GM12878 (cell line): Measurements from ENCODE around the gene CAMK4. TPM values are rescaled to one million over a fixed set of nuclear protein-coding genes. Genes with fewer than 3 reads are reported as not detected.

Source experiments
- ATAC-seq: fragments of 200-7000 bp; cut with Tn5 transposase; 3 replicates; pipeline ENCODE4 v1.9.1; 2020; ENCODE audit warnings: mild to moderate bottlenecking, moderate library complexity
- BruUV-seq: library from RNA; stranded (reverse); fragments of 400-500 nt; replicated peaks from 2 replicates; lab custom pipeline; 2021; lab: Mats Ljungman, UMichigan
- CTCF ChIA-PET: fragments of 300-600 bp; sonication (Branson Sonifier 250); formaldehyde crosslinking; extraction: SDS; loops from one replicate; lab custom pipeline; 2021; ENCODE audit warnings: inconsistent platforms; lab: Yijun Ruan, JAX
- POLR2A ChIA-PET: fragments of 350-600 bp; formaldehyde crosslinking; extraction: SDS; loops from one replicate; lab custom pipeline; 2021; ENCODE audit warnings: inconsistent platforms; lab: Charles Lee
- RAD21 ChIA-PET: fragments of 300-600 bp; sonication (Branson Sonifier 250); formaldehyde crosslinking; loops from one replicate; lab custom pipeline; 2023; ENCODE audit warnings: antibody characterized with exemption; ENCODE audit not compliant: unreplicated experiment; lab: Charles Lee
- SMC1A ChIA-PET: fragments of 300-600 bp; sonication (Branson Sonifier 250); formaldehyde crosslinking; loops from one replicate; lab custom pipeline; 2023; ENCODE audit not compliant: unreplicated experiment, uncharacterized antibody; lab: Charles Lee
- DNase-seq: peaks from one replicate; pipeline ENCODE4 v3.0.0-alpha.2; 2011; ENCODE audit warnings: low read depth, low spot score
- FAIRE-seq: peaks from 3 replicates; lab custom pipeline; 2011; peaks lifted over from hg19 to GRCh38; lab: Jason Lieb, UNC
- H2AFZ ChIP-seq: 2 replicates; pipeline ENCODE4 v1.6.0; 2011; ENCODE audit warnings: low read depth, low read length, control low read depth; ENCODE audit not compliant: control insufficient read depth
- H3K27ac ChIP-seq: 2 replicates; pipeline ENCODE4 v1.5.1; 2011; ENCODE audit warnings: control low read depth; ENCODE audit not compliant: control insufficient read depth, insufficient read depth
- H3K27me3 ChIP-seq, 2 experiments: replicated peaks in 1 of 2; 2 replicates each; pipeline versions ENCODE4 v1.6.0 to v1.6.1; 2011; ENCODE audit warnings: low read length in 1 of 2; ENCODE audit not compliant: control insufficient read depth in 2 of 2, insufficient read depth in 2 of 2
- H3K36me3 ChIP-seq, 2 experiments: 2 replicates each; pipeline ENCODE4 v1.5.1; 2011; ENCODE audit warnings: low read length in 1 of 2; ENCODE audit not compliant: control insufficient read depth in 2 of 2, insufficient read depth in 2 of 2
- H3K4me1 ChIP-seq: 2 replicates; pipeline ENCODE4 v1.6.1; 2011; ENCODE audit warnings: mild to moderate bottlenecking, low read length, moderate library complexity, mixed read lengths; ENCODE audit not compliant: control insufficient read depth, insufficient read depth
- H3K4me2 ChIP-seq: 2 replicates; pipeline ENCODE4 v1.6.0; 2011; ENCODE audit warnings: control low read depth; ENCODE audit not compliant: control insufficient read depth, insufficient read depth
- H3K4me3 ChIP-seq: fragments of 200-600 bp; sonication (generic); 2 replicates; pipeline ENCODE4 v1.5.1; 2016
- H3K79me2 ChIP-seq: 2 replicates; pipeline ENCODE4 v1.6.0; 2011; ENCODE audit warnings: low read length; ENCODE audit not compliant: control insufficient read depth, insufficient read depth
- H3K9ac ChIP-seq: 2 replicates; pipeline ENCODE4 v1.8.0; 2011; ENCODE audit warnings: low read length, control low read depth, mixed read lengths; ENCODE audit not compliant: control insufficient read depth, insufficient read depth
- H3K9me3 ChIP-seq: replicated peaks from 3 replicates; pipeline ENCODE4 v1.5.1; 2011; ENCODE audit warnings: mild to moderate bottlenecking, low read length; ENCODE audit not compliant: control insufficient read depth, insufficient read depth
- H4K20me1 ChIP-seq: 2 replicates; pipeline ENCODE4 v1.6.0; 2011; ENCODE audit not compliant: control insufficient read depth, insufficient read depth
- ATF7 ChIP-seq: fragments of 450-650 bp; IDR thresholded peaks from 2 replicates; pipeline ENCODE4 v1.6.1; 2016; ENCODE audit warnings: low read depth, mild to moderate bottlenecking
- CBX5 ChIP-seq: sonication (generic); IDR thresholded peaks from 2 replicates; pipeline ENCODE4 v1.6.1; 2016; ENCODE audit warnings: low read depth, moderate library complexity, mild to moderate bottlenecking, inconsistent platforms
- DPF2 ChIP-seq: fragments of 450-650 bp; IDR thresholded peaks from 2 replicates; pipeline ENCODE4 v1.6.1; 2017; ENCODE audit warnings: mild to moderate bottlenecking
- ETV6 ChIP-seq, 2 experiments: fragments of 450-650 bp in 1 of 2; IDR thresholded peaks in 1 of 2; conservative IDR thresholded peaks in 1 of 2; 2 replicates each; pipeline ENCODE4 v1.6.1; 2014; ENCODE audit warnings: antibody characterized with exemption in 1 of 2, borderline replicate concordance in 1 of 2, low read depth in 1 of 2, mild to moderate bottlenecking in 1 of 2, moderate library complexity in 1 of 2
- GABPA ChIP-seq: IDR thresholded peaks from 2 replicates; pipeline ENCODE4 v1.6.1; 2014; ENCODE audit warnings: antibody characterized with exemption, low read depth, mild to moderate bottlenecking, inconsistent platforms
- JUND ChIP-seq: IDR thresholded peaks from 2 replicates; pipeline ENCODE4 v1.6.1; 2012; ENCODE audit warnings: low read depth, mild to moderate bottlenecking, low read length, improper control_type of control experiment, moderate library complexity
- MTA3 ChIP-seq: IDR thresholded peaks from 2 replicates; pipeline ENCODE4 v1.6.1; 2012; ENCODE audit warnings: low read length, inconsistent platforms, borderline replicate concordance
- POLR2AphosphoS2 ChIP-seq: IDR thresholded peaks from 2 replicates; pipeline ENCODE4 v1.6.1; 2011; ENCODE audit warnings: low read depth, mild to moderate bottlenecking, low read length, improper control_type of control experiment, moderate library complexity
- SUPT20H ChIP-seq: IDR thresholded peaks from 2 replicates; pipeline ENCODE4 v1.6.1; 2011; ENCODE audit warnings: low read depth, mild to moderate bottlenecking, low read length, moderate library complexity, borderline replicate concordance; ENCODE audit not compliant: control insufficient read depth
- SUZ12 ChIP-seq: fragments of 200-600 bp; sonication (generic); IDR thresholded peaks from one replicate; pipeline ENCODE4 v1.6.1; 2018; ENCODE audit warnings: antibody characterized with exemption, mild to moderate bottlenecking; ENCODE audit not compliant: unreplicated experiment
- WGBS: methylation state at CpG from one replicate; pipeline ENCODE4 v1.1.6; 2016; ENCODE audit warnings: low lambda C conversion rate; ENCODE audit not compliant: insufficient replicate concordance, insufficient coverage; ENCODE audit errors: missing lambda C conversion rate; 5-methylcytosine and 5-hydroxymethylcytosine counted together
- in situ Hi-C: fragments of 300-500 bp; cut with MboI; formaldehyde crosslinking; loops from 9 replicates; pipeline ENCODE4 v1.14.3; 2018; ENCODE audit warnings: mixed read lengths
- intact Hi-C: fragments of 100-400 bp; cut with micrococcal nuclease; formaldehyde crosslinking; loops from one replicate; pipeline ENCODE4 v1.14.2; 2022; ENCODE audit not compliant: unreplicated experiment
- polyA plus RNA-seq, 11 experiments: library from polyadenylated mRNA; depleted of rRNA in 4 of 11; unstranded in 6 of 11; stranded (reverse) in 5 of 11; fragments of >200 nt; fragmentation: Nextera tagmentation in 4 of 11; fragmentation: Illumina TruSeq in 1 of 11; extraction: Ambion mirVana in 4 of 11; extraction: Trizol in 1 of 11; gene quantifications; 1 replicate in 1 of 11; 2 replicates in 10 of 11; pipeline versions ENCODE4 v1.2.1 to v1.2.3, GENCODE V29; 2011 to 2016; ENCODE audit warnings: inconsistent platforms in 2 of 11, missing spikeins in 2 of 11, low read depth in 1 of 11
- total RNA-seq, 4 experiments: library from RNA; depleted of rRNA in 3 of 4; stranded (reverse); fragments of >200 nt in 3 of 4; fragmentation: Illumina TruSeq in 1 of 4; extraction: Trizol in 1 of 4; gene quantifications; 2 replicates each; pipeline versions ENCODE4 v1.2.1 to v1.2.3, GENCODE V29; 2013 to 2021
- TF ChIP-seq, protein P1 (sequence below), 3 experiments: IDR thresholded peaks in 2 of 3; conservative IDR thresholded peaks in 1 of 3; 2 replicates each; pipeline ENCODE4 v1.5.1; 2011; ENCODE audit warnings: low read depth in 3 of 3, low read length in 3 of 3, mild to moderate bottlenecking in 3 of 3, control low read depth in 2 of 3, moderate library complexity in 2 of 3, inconsistent platforms in 1 of 3, mixed read lengths in 1 of 3; ENCODE audit not compliant: control insufficient read depth in 2 of 3, insufficient read depth in 1 of 3; ENCODE audit errors: extremely low read depth in 1 of 3
- TF ChIP-seq, protein P2 (sequence below): fragments of 450-650 bp; conservative IDR thresholded peaks from 2 replicates; pipeline ENCODE4 v1.6.1; 2017; ENCODE audit warnings: mild to moderate bottlenecking, moderate library complexity

CAMK4 gene
- total and polyA plus RNA-seq, 10 of the 15 experiments (the other 5 are each of a cell fraction or from before 2014, with no cell fraction given), result 13.3 to 51.9 (median 35.3) TPM

- FAIRE-seq (no peak), ATAC-seq (no peak), DNase-seq (no peak)
- no peak for TF ChIP-seq GABPA
- Histone ChIP-seq H3K9me3 (no peaks in the 10 kb centered on the region), H3K4me2 (no peak overlapping the region), H3K36me3 (no peaks in the 10 kb centered on the region), H3K4me1 (no peaks in the 10 kb centered on the region), H4K20me1 (no peaks in the 10 kb centered on the region), H2AFZ (no peak overlapping the region), H3K79me2 (no peaks in the 10 kb centered on the region), H3K9ac (no peak overlapping the region), H3K27me3 (no peaks in the 10 kb centered on the region), H3K27ac (no peak overlapping the region), H3K4me3 (no peak overlapping the region)
- intact Hi-C loops (no loop called here), in situ Hi-C loops (no loop called here)
- ChIA-PET SMC1A (no interaction called here), RAD21 (no interaction called here), CTCF (no interaction called here), POLR2A (no interaction called here)
- 28% methylated on average over 2 of the region's 2 CpGs for WGBS
- no TSS peak for BruUV-seq
These were observed 29.3 kb upstream of the CAMK4 start for GRCh38 chr5:111194925-111195324.

- POLR2A ChIA-PET, result no interaction called here
- no peak overlapping the region for H3K9ac ChIP-seq
- no peak overlapping the region for H3K4me2 ChIP-seq
- CTCF ChIA-PET, result interaction anchor here (1.3 kb wide), 1 partner anchor 36 kb away, joined by 4 read pairs; no protein-coding TSS in a partner anchor
- H3K9me3 ChIP-seq, result no peaks in the 10 kb centered on the region
- no peak overlapping the region for H2AFZ ChIP-seq
- in situ Hi-C loops (no loop called here), intact Hi-C loops (no loop called here)
- DNase-seq (no peak), ATAC-seq (no peak), FAIRE-seq (no peak)
- no peaks in the 10 kb centered on the region for H3K79me2 ChIP-seq
- H3K27me3 ChIP-seq, result no peaks in the 10 kb centered on the region
- peaks cover 13% of the 10 kb centered on the region for H3K4me1 ChIP-seq
- RAD21 ChIA-PET, result interaction anchor here (0.7 to 1.3 kb wide), 2 partner anchors 14 to 39 kb away, joined by 3 read pairs; no protein-coding TSS in a partner anchor
- no peaks in the 10 kb centered on the region for H4K20me1 ChIP-seq
- SMC1A ChIA-PET, result interaction anchor here (1.0 to 3.3 kb wide), 5 partner anchors 13 to 76 kb away, joined by 3 to 11 read pairs (median 4); partner anchors contain the start of gene CAMK4
- BruUV-seq, result no TSS peak
- no peak overlapping the region for H3K27ac ChIP-seq
- H3K4me3 ChIP-seq, result no peak overlapping the region
- 53% methylated on average over 1 of the region's 1 CpG for WGBS
- no peaks in the 10 kb centered on the region for H3K36me3 ChIP-seq
- TF ChIP-seq POLR2AphosphoS2 (no peak), ATF7 (no peak), DPF2 (no peak), JUND (no peak), CBX5 (no peak), ETV6 (conservative IDR thresholded peaks at IDR 0.05 in 1 of 2, IDR thresholded peaks at IDR 0.05 in 1 of 2; ENCODE audit: borderline replicate concordance in 1 of 2, low read depth in 1 of 2) (no peak), SUZ12 (no peak), MTA3 (no peak), SUPT20H (no peak)
- TF ChIP-seq, protein P1, sequence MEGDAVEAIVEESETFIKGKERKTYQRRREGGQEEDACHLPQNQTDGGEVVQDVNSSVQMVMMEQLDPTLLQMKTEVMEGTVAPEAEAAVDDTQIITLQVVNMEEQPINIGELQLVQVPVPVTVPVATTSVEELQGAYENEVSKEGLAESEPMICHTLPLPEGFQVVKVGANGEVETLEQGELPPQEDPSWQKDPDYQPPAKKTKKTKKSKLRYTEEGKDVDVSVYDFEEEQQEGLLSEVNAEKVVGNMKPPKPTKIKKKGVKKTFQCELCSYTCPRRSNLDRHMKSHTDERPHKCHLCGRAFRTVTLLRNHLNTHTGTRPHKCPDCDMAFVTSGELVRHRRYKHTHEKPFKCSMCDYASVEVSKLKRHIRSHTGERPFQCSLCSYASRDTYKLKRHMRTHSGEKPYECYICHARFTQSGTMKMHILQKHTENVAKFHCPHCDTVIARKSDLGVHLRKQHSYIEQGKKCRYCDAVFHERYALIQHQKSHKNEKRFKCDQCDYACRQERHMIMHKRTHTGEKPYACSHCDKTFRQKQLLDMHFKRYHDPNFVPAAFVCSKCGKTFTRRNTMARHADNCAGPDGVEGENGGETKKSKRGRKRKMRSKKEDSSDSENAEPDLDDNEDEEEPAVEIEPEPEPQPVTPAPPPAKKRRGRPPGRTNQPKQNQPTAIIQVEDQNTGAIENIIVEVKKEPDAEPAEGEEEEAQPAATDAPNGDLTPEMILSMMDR (IDR thresholded peaks at IDR 0.05 in 2 of 3, conservative IDR thresholded peaks at IDR 0.05 in 1 of 3; ENCODE audit: control insufficient read depth in 2 of 3, extremely low read depth in 1 of 3, insufficient read depth in 1 of 3, low read depth in 3 of 3, low read length in 3 of 3), result no peak
- TF ChIP-seq, protein P2, sequence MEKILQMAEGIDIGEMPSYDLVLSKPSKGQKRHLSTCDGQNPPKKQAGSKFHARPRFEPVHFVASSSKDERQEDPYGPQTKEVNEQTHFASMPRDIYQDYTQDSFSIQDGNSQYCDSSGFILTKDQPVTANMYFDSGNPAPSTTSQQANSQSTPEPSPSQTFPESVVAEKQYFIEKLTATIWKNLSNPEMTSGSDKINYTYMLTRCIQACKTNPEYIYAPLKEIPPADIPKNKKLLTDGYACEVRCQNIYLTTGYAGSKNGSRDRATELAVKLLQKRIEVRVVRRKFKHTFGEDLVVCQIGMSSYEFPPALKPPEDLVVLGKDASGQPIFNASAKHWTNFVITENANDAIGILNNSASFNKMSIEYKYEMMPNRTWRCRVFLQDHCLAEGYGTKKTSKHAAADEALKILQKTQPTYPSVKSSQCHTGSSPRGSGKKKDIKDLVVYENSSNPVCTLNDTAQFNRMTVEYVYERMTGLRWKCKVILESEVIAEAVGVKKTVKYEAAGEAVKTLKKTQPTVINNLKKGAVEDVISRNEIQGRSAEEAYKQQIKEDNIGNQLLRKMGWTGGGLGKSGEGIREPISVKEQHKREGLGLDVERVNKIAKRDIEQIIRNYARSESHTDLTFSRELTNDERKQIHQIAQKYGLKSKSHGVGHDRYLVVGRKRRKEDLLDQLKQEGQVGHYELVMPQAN, result no peak
These were observed 26.7 kb upstream of the CAMK4 start for GRCh38 chr5:111197523-111197922.
